ENCODE measurements around the gene EMC8. TPM values are rescaled to one million over a fixed set of nuclear protein-coding genes. Genes with fewer than 3 reads are reported as not detected.
"Not testable (repeated sequence)": the region's sequence is repeated elsewhere in the genome, so short reads cannot be mapped to it uniquely, and the experiment has no call there.

Gene EMC8
- total RNA-seq, 1 experiment from 2014 or later: 73.0 TPM

DNA sequence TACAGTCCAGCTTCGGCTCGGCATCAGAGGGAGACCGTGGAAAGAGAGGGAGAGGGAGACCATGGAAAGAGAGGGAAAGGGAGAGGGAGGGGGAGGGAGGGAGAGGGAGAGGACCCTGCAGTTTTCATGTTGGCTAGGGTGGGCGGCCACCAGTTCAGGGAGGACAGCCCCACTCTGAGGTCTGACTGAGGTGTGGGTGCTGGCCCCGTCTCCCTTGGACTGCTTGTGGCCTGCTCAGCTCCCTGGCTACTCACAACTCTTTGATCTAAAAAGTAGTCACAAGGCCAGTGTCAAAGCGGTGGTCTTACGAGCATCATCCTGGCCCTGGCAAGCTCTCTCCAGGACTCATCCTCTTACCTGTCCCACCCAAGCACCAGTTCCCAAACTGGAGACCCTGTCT, 9.6 kb upstream of the EMC8 start:
- Histone ChIP-seq H3K36me3 (ENCODE audit: control insufficient read depth in 1 of 2, insufficient read depth in 2 of 2, low read length in 2 of 2) (peaks cover 27 to 29% of the 10 kb centered on the region in 2 experiments; a peak in 3 of 4 replicates), H3K9me2 (ENCODE audit: insufficient read depth) (no peaks in the 10 kb centered on the region), H4K20me1 (ENCODE audit: insufficient read depth) (no peaks in the 10 kb centered on the region), H3K79me2 (ENCODE audit: insufficient read depth, low read length) (peaks cover 9% of the 10 kb centered on the region), H2AFZ (ENCODE audit: low read depth, low read length, poor library complexity, severe bottlenecking) (no peak overlapping the region), H3K27me3 (ENCODE audit: insufficient read depth, low read length) (peaks cover 10% of the 10 kb centered on the region; the same call in 1 of the 2 replicates), H3K4me2 (ENCODE audit: low read length) (no peak overlapping the region), H3K9ac (ENCODE audit: low read length) (no peak overlapping the region), H3K9me3 (ENCODE audit: control insufficient read depth in 1 of 2, insufficient read depth in 1 of 2, low read depth in 1 of 2, low read length in 2 of 2) (no peaks in the 10 kb centered on the region), H3K4me3 (replicated peaks in 1 of 2; ENCODE audit: low read depth in 1 of 2, low read length in 2 of 2) (no peak overlapping the region), H3K4me1 (ENCODE audit: control insufficient read depth in 1 of 2, insufficient read depth in 2 of 2, low read length in 2 of 2) (no peaks in the 10 kb centered on the region), H3K27ac (ENCODE audit: low read depth, low read length) (no peak overlapping the region)
- ATAC-seq: no peak
- POLR2A ChIA-PET: no interaction called here
- CTCF ChIA-PET: interaction anchor here (2.1 kb wide), 1 partner anchor 10 kb away, joined by 7 read pairs; no protein-coding TSS in a partner anchor
- RAD21 ChIA-PET (ENCODE audit: low non-redundant PET in 1 of 2, low total read pairs in 2 of 2, uncharacterized antibody in 2 of 2, unreplicated experiment in 2 of 2): no interaction called here
- DNase-seq (ENCODE audit: low read depth, low spot score): no peak
- intact Hi-C loops (cut with micrococcal nuclease): no loop called here
- TF ChIP-seq JUND (IDR thresholded peaks at IDR 0.05) (no peak), EZH2 (IDR thresholded peaks at IDR 0.05) (no peak), POLR2A (IDR thresholded peaks at IDR 0.05; ENCODE audit: borderline replicate concordance, extremely low read depth, insufficient read depth, insufficient read length) (no peak), RAD21 (IDR thresholded peaks at IDR 0.05; ENCODE audit: low read depth) (no peak), EGR1 (IDR thresholded peaks at IDR 0.05; ENCODE audit: low read depth) (no peak), EZH2phosphoT487 (IDR thresholded peaks at IDR 0.05; ENCODE audit: borderline replicate concordance) (no peak), FOSL1 (IDR thresholded peaks at IDR 0.05; ENCODE audit: low read depth) (no peak), SP1 (IDR thresholded peaks at IDR 0.05; ENCODE audit: low read depth) (no peak), TCF7L2 (IDR thresholded peaks at IDR 0.05; ENCODE audit: borderline replicate concordance, extremely low read depth, insufficient read depth, insufficient read length) (no peak), CEBPB (IDR thresholded peaks at IDR 0.05; ENCODE audit: low read depth) (no peak), POLR2AphosphoS5 (IDR thresholded peaks at IDR 0.05; ENCODE audit: low read depth, low read length) (no peak), CBX3 (IDR thresholded peaks at IDR 0.05; ENCODE audit: low read depth) (no peak), ZFX (IDR thresholded peaks at IDR 0.05) (no peak)
- TF ChIP-seq, protein P1, sequence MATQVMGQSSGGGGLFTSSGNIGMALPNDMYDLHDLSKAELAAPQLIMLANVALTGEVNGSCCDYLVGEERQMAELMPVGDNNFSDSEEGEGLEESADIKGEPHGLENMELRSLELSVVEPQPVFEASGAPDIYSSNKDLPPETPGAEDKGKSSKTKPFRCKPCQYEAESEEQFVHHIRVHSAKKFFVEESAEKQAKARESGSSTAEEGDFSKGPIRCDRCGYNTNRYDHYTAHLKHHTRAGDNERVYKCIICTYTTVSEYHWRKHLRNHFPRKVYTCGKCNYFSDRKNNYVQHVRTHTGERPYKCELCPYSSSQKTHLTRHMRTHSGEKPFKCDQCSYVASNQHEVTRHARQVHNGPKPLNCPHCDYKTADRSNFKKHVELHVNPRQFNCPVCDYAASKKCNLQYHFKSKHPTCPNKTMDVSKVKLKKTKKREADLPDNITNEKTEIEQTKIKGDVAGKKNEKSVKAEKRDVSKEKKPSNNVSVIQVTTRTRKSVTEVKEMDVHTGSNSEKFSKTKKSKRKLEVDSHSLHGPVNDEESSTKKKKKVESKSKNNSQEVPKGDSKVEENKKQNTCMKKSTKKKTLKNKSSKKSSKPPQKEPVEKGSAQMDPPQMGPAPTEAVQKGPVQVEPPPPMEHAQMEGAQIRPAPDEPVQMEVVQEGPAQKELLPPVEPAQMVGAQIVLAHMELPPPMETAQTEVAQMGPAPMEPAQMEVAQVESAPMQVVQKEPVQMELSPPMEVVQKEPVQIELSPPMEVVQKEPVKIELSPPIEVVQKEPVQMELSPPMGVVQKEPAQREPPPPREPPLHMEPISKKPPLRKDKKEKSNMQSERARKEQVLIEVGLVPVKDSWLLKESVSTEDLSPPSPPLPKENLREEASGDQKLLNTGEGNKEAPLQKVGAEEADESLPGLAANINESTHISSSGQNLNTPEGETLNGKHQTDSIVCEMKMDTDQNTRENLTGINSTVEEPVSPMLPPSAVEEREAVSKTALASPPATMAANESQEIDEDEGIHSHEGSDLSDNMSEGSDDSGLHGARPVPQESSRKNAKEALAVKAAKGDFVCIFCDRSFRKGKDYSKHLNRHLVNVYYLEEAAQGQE (IDR thresholded peaks at IDR 0.05; ENCODE audit: low read depth): no peak
- TF ChIP-seq, protein P2, sequence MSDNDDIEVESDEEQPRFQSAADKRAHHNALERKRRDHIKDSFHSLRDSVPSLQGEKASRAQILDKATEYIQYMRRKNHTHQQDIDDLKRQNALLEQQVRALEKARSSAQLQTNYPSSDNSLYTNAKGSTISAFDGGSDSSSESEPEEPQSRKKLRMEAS (IDR thresholded peaks at IDR 0.05): no peak
- TF ChIP-seq, protein P3, sequence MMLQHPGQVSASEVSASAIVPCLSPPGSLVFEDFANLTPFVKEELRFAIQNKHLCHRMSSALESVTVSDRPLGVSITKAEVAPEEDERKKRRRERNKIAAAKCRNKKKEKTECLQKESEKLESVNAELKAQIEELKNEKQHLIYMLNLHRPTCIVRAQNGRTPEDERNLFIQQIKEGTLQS (IDR thresholded peaks at IDR 0.05): no peak
- TF ChIP-seq, protein P4, sequence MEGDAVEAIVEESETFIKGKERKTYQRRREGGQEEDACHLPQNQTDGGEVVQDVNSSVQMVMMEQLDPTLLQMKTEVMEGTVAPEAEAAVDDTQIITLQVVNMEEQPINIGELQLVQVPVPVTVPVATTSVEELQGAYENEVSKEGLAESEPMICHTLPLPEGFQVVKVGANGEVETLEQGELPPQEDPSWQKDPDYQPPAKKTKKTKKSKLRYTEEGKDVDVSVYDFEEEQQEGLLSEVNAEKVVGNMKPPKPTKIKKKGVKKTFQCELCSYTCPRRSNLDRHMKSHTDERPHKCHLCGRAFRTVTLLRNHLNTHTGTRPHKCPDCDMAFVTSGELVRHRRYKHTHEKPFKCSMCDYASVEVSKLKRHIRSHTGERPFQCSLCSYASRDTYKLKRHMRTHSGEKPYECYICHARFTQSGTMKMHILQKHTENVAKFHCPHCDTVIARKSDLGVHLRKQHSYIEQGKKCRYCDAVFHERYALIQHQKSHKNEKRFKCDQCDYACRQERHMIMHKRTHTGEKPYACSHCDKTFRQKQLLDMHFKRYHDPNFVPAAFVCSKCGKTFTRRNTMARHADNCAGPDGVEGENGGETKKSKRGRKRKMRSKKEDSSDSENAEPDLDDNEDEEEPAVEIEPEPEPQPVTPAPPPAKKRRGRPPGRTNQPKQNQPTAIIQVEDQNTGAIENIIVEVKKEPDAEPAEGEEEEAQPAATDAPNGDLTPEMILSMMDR (IDR thresholded peaks at IDR 0.05 in 2 of 3, conservative IDR thresholded peaks at IDR 0.05 in 1 of 3; ENCODE audit: borderline replicate concordance in 1 of 3, insufficient read depth in 1 of 3, low read depth in 2 of 3, low read length in 2 of 3): no peak
- no TSS peak for BruUV-seq (replicated peaks)

DNA sequence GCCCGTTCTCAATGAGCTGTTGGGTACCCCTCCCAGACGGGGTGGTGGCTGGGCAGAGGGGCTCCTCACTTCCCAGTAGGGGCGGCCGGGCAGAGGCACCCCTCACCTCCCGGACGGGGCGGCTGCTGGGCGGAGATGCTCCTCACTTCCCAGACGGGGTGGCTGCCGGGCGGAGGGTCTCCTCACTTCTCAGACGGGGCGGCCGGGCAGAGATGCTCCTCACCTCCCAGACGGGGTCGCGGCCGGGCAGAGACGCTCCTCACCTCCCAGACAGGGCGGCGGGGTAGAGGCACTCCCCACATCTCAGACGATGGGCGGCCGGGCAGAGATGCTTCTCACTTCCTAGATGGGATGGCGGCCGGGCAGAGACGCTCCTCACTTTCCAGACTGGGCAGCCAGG, 8.8 kb upstream of the EMC8 start:
- H3K79me2 ChIP-seq (ENCODE audit: insufficient read depth, low read length): peaks cover 17% of the 10 kb centered on the region
- H3K9me3 ChIP-seq (ENCODE audit: control insufficient read depth in 1 of 2, insufficient read depth in 1 of 2, low read depth in 1 of 2, low read length in 2 of 2); intact Hi-C loops (cut with micrococcal nuclease); CTCF ChIA-PET; BruUV-seq (replicated peaks); H3K27ac ChIP-seq (ENCODE audit: low read depth, low read length); H2AFZ ChIP-seq (ENCODE audit: low read depth, low read length, poor library complexity, severe bottlenecking); ATAC-seq; H3K4me2 ChIP-seq (ENCODE audit: low read length); H3K4me1 ChIP-seq (ENCODE audit: control insufficient read depth in 1 of 2, insufficient read depth in 2 of 2, low read length in 2 of 2); H3K9ac ChIP-seq (ENCODE audit: low read length); H3K9me2 ChIP-seq (ENCODE audit: insufficient read depth); DNase-seq (ENCODE audit: low read depth, low spot score); H4K20me1 ChIP-seq (ENCODE audit: insufficient read depth); RAD21 ChIA-PET (ENCODE audit: low non-redundant PET in 1 of 2, low total read pairs in 2 of 2, uncharacterized antibody in 2 of 2, unreplicated experiment in 2 of 2); H3K4me3 ChIP-seq (replicated peaks in 1 of 2; ENCODE audit: low read depth in 1 of 2, low read length in 2 of 2); POLR2A ChIA-PET: not testable (repeated sequence)
- peaks cover 35 to 36% of the 10 kb centered on the region in 2 experiments for H3K36me3 ChIP-seq (ENCODE audit: control insufficient read depth in 1 of 2, insufficient read depth in 2 of 2, low read length in 2 of 2)
- peaks cover 10% of the 10 kb centered on the region; the same call in 1 of the 2 replicates for H3K27me3 ChIP-seq (ENCODE audit: insufficient read depth, low read length)
